ENCODE results near the gene MYH13.

Gene MYH13

GRCh38 chr17:10344816-10345215, 28.0 kb downstream of the MYH13 start:
- no peak for DNase-seq (ENCODE audit: low spot score)

GRCh38 chr17:10339051-10339450, 33.8 kb downstream of the MYH13 start:
- no peak for DNase-seq (ENCODE audit: low spot score)

- DNase-seq (ENCODE audit: low spot score), result peak; percentile 71
These were observed 34.8 kb downstream of the MYH13 start for GRCh38 chr17:10337976-10338375.

- peak; percentile 42 for DNase-seq (ENCODE audit: low spot score)
These were observed 35.7 kb downstream of the MYH13 start for GRCh38 chr17:10337136-10337535.

GRCh38 chr17:10336393-10336792, 36.4 kb downstream of the MYH13 start:
- no peak for DNase-seq (ENCODE audit: low spot score)

- DNase-seq (ENCODE audit: low spot score), result no peak
These were observed 40.3 kb downstream of the MYH13 start for GRCh38 chr17:10332515-10332914.

- DNase-seq (ENCODE audit: low spot score), result no peak
These were observed 43.6 kb downstream of the MYH13 start for GRCh38 chr17:10328971-10329923.

- no peak for DNase-seq (ENCODE audit: low spot score)
These were observed 44.6 kb downstream of the MYH13 start for GRCh38 chr17:10328206-10328605.

GRCh38 chr17:10327640-10328039, 45.2 kb downstream of the MYH13 start:
- peak; percentile 90 for DNase-seq (ENCODE audit: low spot score)

GRCh38 chr17:10325031-10325695, 47.6 kb downstream of the MYH13 start:
- DNase-seq (ENCODE audit: low spot score), result no peak

GRCh38 chr17:10323812-10324610, 48.8 kb downstream of the MYH13 start:
- no peak for DNase-seq (ENCODE audit: low spot score)

- no peak for DNase-seq (ENCODE audit: low spot score)
These were observed 54.3 kb downstream of the MYH13 start for GRCh38 chr17:10318535-10318934.

- DNase-seq (ENCODE audit: low spot score), result no peak
These were observed 55.3 kb downstream of the MYH13 start for GRCh38 chr17:10317543-10317834.

- peak; percentile 81 for DNase-seq (ENCODE audit: low spot score)
These were observed 55.8 kb downstream of the MYH13 start for GRCh38 chr17:10316801-10317542.

- no peak for DNase-seq (ENCODE audit: low spot score)
These were observed 58.5 kb downstream of the MYH13 start for GRCh38 chr17:10314329-10314728.

- DNase-seq (ENCODE audit: low spot score), result no peak
These were observed 59.7 kb downstream of the MYH13 start for GRCh38 chr17:10313037-10313672.

GRCh38 chr17:10311131-10311530, 61.7 kb downstream of the MYH13 start:
- DNase-seq (ENCODE audit: low spot score), result no peak

GRCh38 chr17:10309003-10309974, 63.5 kb downstream of the MYH13 start:
- DNase-seq (ENCODE audit: low spot score), result no peak

- DNase-seq (ENCODE audit: low spot score), result no peak
These were observed 66.2 kb downstream of the MYH13 start for GRCh38 chr17:10306585-10306984.

- DNase-seq (ENCODE audit: low spot score), result no peak
These were observed 67.4 kb downstream of the MYH13 start for GRCh38 chr17:10305398-10305797.

Measured in GM03348 (cell line).